ENCODE data around the gene SHANK3. TPM values are rescaled to one million over a fixed set of nuclear protein-coding genes. Genes with fewer than 3 reads are reported as not detected.

The SHANK3 gene
- total and polyA plus RNA-seq, 2 donors (not counting 1 experiment from before 2014, with no cell fraction given): not detected

DNA sequence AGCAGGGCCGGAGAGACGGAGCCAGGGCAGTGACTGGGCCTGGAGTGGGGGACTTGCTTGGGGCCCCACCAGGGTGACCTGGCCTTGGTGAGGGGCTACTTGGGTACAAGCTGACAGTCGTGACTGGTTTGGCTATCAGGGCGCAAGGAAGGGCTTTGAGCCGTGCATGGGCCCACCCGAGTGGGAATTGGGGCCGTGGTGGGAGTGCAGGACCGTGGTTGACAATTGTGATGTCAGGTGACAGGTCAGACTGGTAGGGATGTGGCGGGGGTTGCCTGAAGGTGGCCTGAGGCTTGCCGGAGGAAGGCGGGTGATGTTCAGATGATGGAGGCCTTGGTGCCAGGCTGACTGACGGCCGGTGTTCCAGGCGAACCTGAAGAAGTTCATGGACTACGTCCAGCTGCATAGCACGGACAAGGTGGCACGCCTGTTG is 5.6 kb downstream of the SHANK3 start:
- H3K9ac ChIP-seq (ENCODE audit: low read length): no peak overlapping the region
- H3K27me3 ChIP-seq (replicated peaks in 1 of 4; ENCODE audit: control extremely low read depth in 1 of 4, control insufficient read depth in 3 of 4, insufficient read depth in 4 of 4, low read length in 3 of 4): peaks cover 0 to 26% (median 12%) of the 10 kb centered on the region in 4 experiments
- peaks cover 9% of the 10 kb centered on the region for H3K4me1 Mint-ChIP-seq
- ChIA-PET POLR2A (no interaction called here), CTCF (no interaction called here)
- no peaks in the 10 kb centered on the region for H3K9me3 Mint-ChIP-seq (ENCODE audit: insufficient read depth)
- peaks cover 0 to 20% (median 0%) of the 10 kb centered on the region in 3 donors for H3K9me3 ChIP-seq (ENCODE audit: control extremely low read depth in 1 of 3, control insufficient read depth in 2 of 3, insufficient read depth in 1 of 3, low read length in 2 of 3)
- H3K27ac Mint-ChIP-seq: no peak overlapping the region
- H3K27me3 Mint-ChIP-seq: peaks cover 18% of the 10 kb centered on the region
- no peak overlapping the region for H3K4me2 ChIP-seq (replicated peaks; ENCODE audit: low read depth, low read length, poor library complexity, severe bottlenecking)
- H3K36me3 ChIP-seq (replicated peaks in 1 of 2; ENCODE audit: control extremely low read depth in 1 of 2, control insufficient read depth in 1 of 2, extremely low read depth in 1 of 2, insufficient read depth in 2 of 2, low read length in 1 of 2): no peaks in the 10 kb centered on the region
- H2AFZ ChIP-seq (ENCODE audit: insufficient read depth, low read depth, low read length, poor library complexity, severe bottlenecking): no peak overlapping the region
- no peak overlapping the region for H3K4me3 ChIP-seq (ENCODE audit: control extremely low read depth in 1 of 5, extremely low read depth in 1 of 5, insufficient read depth in 1 of 5, low read depth in 2 of 5, low read length in 4 of 5)
- H3K79me2 ChIP-seq (ENCODE audit: control insufficient read depth, insufficient read depth, low read length): no peaks in the 10 kb centered on the region
- H3K27ac ChIP-seq (ENCODE audit: low read length in 2 of 2): no peak overlapping the region
- no peak overlapping the region for H3K4me3 Mint-ChIP-seq
- no peak for DNase-seq
- intact Hi-C loops (cut with micrococcal nuclease): no loop called here
- H4K20me1 ChIP-seq (ENCODE audit: control insufficient read depth, insufficient read depth, low read length, poor library complexity, severe bottlenecking): no peaks in the 10 kb centered on the region
- 94% methylated on average over 17 of the region's 17 CpGs for WGBS (ENCODE audit: insufficient coverage)
- TF ChIP-seq, protein P1, sequence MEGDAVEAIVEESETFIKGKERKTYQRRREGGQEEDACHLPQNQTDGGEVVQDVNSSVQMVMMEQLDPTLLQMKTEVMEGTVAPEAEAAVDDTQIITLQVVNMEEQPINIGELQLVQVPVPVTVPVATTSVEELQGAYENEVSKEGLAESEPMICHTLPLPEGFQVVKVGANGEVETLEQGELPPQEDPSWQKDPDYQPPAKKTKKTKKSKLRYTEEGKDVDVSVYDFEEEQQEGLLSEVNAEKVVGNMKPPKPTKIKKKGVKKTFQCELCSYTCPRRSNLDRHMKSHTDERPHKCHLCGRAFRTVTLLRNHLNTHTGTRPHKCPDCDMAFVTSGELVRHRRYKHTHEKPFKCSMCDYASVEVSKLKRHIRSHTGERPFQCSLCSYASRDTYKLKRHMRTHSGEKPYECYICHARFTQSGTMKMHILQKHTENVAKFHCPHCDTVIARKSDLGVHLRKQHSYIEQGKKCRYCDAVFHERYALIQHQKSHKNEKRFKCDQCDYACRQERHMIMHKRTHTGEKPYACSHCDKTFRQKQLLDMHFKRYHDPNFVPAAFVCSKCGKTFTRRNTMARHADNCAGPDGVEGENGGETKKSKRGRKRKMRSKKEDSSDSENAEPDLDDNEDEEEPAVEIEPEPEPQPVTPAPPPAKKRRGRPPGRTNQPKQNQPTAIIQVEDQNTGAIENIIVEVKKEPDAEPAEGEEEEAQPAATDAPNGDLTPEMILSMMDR (IDR thresholded peaks at IDR 0.05): no peak
- no peak for TF ChIP-seq EZH2 (IDR thresholded peaks at IDR 0.05; ENCODE audit: borderline replicate concordance, insufficient read depth, low read depth, low read length, poor library complexity, severe bottlenecking)
- no peak for ATAC-seq (ENCODE audit: low read depth)
- peaks cover 12% of the 10 kb centered on the region in 2 donors for H3K4me1 ChIP-seq (ENCODE audit: control insufficient read depth in 2 of 2, insufficient read depth in 2 of 2, low read length in 2 of 2)

DNA sequence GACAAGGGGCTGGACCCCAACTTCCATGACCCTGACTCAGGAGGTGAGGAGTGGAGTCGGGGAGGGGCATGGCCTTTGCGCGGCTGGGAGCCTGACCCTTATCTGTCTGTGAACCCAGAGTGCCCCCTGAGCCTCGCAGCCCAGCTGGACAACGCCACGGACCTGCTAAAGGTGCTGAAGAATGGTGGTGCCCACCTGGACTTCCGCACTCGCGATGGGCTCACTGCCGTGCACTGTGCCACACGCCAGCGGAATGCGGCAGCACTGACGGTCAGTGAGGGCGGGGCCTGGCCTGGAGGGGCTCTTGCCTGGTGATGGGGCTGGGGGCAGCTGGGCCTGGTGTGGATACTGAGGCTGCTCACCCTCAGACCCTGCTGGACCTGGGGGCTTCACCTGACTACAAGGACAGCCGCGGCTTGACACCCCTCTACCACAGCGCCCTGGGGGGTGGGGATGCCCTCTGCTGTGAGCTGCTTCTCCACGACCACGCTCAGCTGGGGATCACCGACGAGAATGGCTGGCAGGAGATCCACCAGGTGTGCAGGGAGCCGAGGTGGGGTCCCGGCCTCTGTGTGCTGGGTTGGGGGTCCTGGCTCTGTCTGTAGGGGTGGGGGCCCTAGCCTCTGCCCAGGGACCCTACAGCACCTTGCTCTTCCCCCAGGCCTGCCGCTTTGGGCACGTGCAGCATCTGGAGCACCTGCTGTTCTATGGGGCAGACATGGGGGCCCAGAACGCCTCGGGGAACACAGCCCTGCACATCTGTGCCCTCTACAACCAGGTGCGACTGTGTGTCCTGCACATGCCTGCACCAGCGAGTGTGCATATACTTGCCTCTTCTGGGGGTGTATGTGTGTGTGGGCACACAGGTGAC is 6.3 kb downstream of the SHANK3 start:
- H2AFZ ChIP-seq (ENCODE audit: insufficient read depth, low read depth, low read length, poor library complexity, severe bottlenecking): no peak overlapping the region
- intact Hi-C loops (cut with micrococcal nuclease): no loop called here
- no peak for TF ChIP-seq EZH2 (IDR thresholded peaks at IDR 0.05; ENCODE audit: borderline replicate concordance, insufficient read depth, low read depth, low read length, poor library complexity, severe bottlenecking)
- TF ChIP-seq, protein P1 (IDR thresholded peaks at IDR 0.05): no peak
- no peak overlapping the region for H3K4me3 ChIP-seq (ENCODE audit: control extremely low read depth in 1 of 5, extremely low read depth in 1 of 5, insufficient read depth in 1 of 5, low read depth in 2 of 5, low read length in 4 of 5)
- Mint-ChIP-seq H3K27ac (no peak overlapping the region), H3K4me1 (peaks cover 5% of the 10 kb centered on the region), H3K4me3 (no peak overlapping the region), H3K9me3 (ENCODE audit: insufficient read depth) (no peaks in the 10 kb centered on the region), H3K27me3 (peaks cover 14% of the 10 kb centered on the region)
- H3K27ac ChIP-seq (ENCODE audit: low read length in 2 of 2): no peak overlapping the region
- H3K4me1 ChIP-seq (ENCODE audit: control insufficient read depth in 2 of 2, insufficient read depth in 2 of 2, low read length in 2 of 2): peaks cover 6% of the 10 kb centered on the region in 2 donors
- peaks cover 0 to 17% (median 0%) of the 10 kb centered on the region in 3 donors for H3K9me3 ChIP-seq (ENCODE audit: control extremely low read depth in 1 of 3, control insufficient read depth in 2 of 3, insufficient read depth in 1 of 3, low read length in 2 of 3)
- ATAC-seq (ENCODE audit: low read depth) (no peak), DNase-seq (no peak)
- H4K20me1 ChIP-seq (ENCODE audit: control insufficient read depth, insufficient read depth, low read length, poor library complexity, severe bottlenecking): no peaks in the 10 kb centered on the region
- peaks cover 0 to 19% (median 7%) of the 10 kb centered on the region in 4 experiments for H3K27me3 ChIP-seq (replicated peaks in 1 of 4; ENCODE audit: control extremely low read depth in 1 of 4, control insufficient read depth in 3 of 4, insufficient read depth in 4 of 4, low read length in 3 of 4)
- WGBS (ENCODE audit: insufficient coverage): 93% methylated on average over 27 of the region's 30 CpGs
- no peaks in the 10 kb centered on the region for H3K36me3 ChIP-seq (replicated peaks in 1 of 2; ENCODE audit: control extremely low read depth in 1 of 2, control insufficient read depth in 1 of 2, extremely low read depth in 1 of 2, insufficient read depth in 2 of 2, low read length in 1 of 2)
- ChIA-PET CTCF (no interaction called here), POLR2A (no interaction called here)
- no peak overlapping the region for H3K9ac ChIP-seq (ENCODE audit: low read length)
- H3K4me2 ChIP-seq (replicated peaks; ENCODE audit: low read depth, low read length, poor library complexity, severe bottlenecking): no peak overlapping the region
- H3K79me2 ChIP-seq (ENCODE audit: control insufficient read depth, insufficient read depth, low read length): no peaks in the 10 kb centered on the region
